ENCODE results near the gene NXNL1.

The NXNL1 gene

GRCh38 chr19:17470068-17470841 lies 9.5 kb upstream of the NXNL1 start, which contains the start of gene SLC27A1:
Gene SLC27A1, plus strand, starts transcription at chr19:17470524. Its CDS starts 17 bp downstream, at chr19:17470541.
- peak; percentile 99 for DNase-seq
- Histone ChIP-seq H3K79me1 (ENCODE audit: low read length) (peaks cover 3% of the 10 kb centered on the region), H3K9me3 (ENCODE audit: insufficient read depth, low read depth, low read length) (no peaks in the 10 kb centered on the region), H3K36me3 (ENCODE audit: control insufficient read depth in 1 of 2, insufficient read depth in 2 of 2, low read length in 2 of 2) (no peaks in the 10 kb centered on the region), H2AK5ac (ENCODE audit: low read length) (no peak within 1 kb of the TSS), H3K18ac (ENCODE audit: low read length) (peak within 1 kb of the TSS; percentile 98), H3K4me3 (ENCODE audit: low read depth, low read length) (peak within 1 kb of the TSS; percentile 96), H3K27me3 (ENCODE audit: insufficient read depth, low read length) (peaks cover 6% of the 10 kb centered on the region), H4K12ac (ENCODE audit: low read depth, low read length) (peak within 1 kb of the TSS; percentile 92), H3K23ac (ENCODE audit: low read length) (no peak within 1 kb of the TSS), H2BK5ac (ENCODE audit: low read depth, low read length, poor library complexity) (peak within 1 kb of the TSS; percentile 66), H3K14ac (ENCODE audit: low read length) (peak within 1 kb of the TSS; percentile 95), H4K8ac (ENCODE audit: low read depth, low read length) (peak within 1 kb of the TSS; percentile 97), H3K9ac (ENCODE audit: low read length) (peak within 1 kb of the TSS; percentile 47), H2BK120ac (ENCODE audit: insufficient read depth, low read length, poor library complexity) (peak within 1 kb of the TSS; percentile 74), H3K79me2 (ENCODE audit: control insufficient read depth, insufficient read depth, low read length, poor library complexity) (peaks cover 3% of the 10 kb centered on the region), H3K4me1 (ENCODE audit: control insufficient read depth in 1 of 2, insufficient read depth in 2 of 2, low read length in 2 of 2) (peaks cover 4 to 6% of the 10 kb centered on the region in 2 experiments), H3K4me2 (ENCODE audit: low read length) (peak within 1 kb of the TSS; percentile 98), H4K91ac (ENCODE audit: low read depth, low read length) (peak within 1 kb of the TSS; percentile 83), H3K27ac (ENCODE audit: low read depth, low read length) (peak within 1 kb of the TSS; percentile 40), H3K4ac (ENCODE audit: low read depth, low read length) (peak within 1 kb of the TSS; percentile 76), H2AFZ (ENCODE audit: insufficient read depth, low read length, poor library complexity) (peak within 1 kb of the TSS; percentile 100), H2BK12ac (ENCODE audit: low read length) (no peak within 1 kb of the TSS)
- WGBS (ENCODE audit: extremely low coverage, insufficient coverage, insufficient read length), result no CpG with 5 or more reads among the region's 67 CpGs

DNA sequence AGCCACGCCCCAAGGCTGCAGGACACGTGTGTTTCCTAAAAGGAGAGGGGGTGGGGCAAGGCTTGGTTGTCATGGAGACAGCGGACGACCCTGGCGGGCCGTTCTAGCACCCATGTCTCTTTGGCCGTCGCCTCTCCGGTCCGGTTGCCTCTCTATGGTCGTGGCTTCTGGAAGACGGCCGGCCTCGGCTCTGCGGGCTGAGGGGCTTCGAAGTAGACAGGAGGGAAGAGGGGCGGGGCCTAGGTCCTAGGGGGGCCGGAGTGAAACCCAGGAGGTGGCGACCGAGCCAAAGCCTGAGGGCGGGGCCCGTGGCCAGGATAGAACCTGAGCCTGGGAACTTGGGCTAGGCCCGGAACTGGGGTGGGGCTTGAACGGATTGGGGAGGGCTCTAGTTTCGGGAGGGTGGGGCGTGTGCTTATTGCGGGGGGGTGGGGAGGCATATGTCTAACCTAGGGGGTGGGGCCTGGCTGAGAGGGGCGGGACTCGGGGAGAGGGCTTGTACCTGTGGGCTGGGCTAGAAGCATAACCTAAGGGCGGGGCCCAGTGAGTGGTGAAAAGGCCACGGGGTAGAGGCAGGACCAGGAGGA lies 8.8 kb upstream of the NXNL1 start:
- DNase-seq, result peak; percentile 92 to 96
- Histone ChIP-seq H4K12ac (ENCODE audit: low read depth, low read length) (no peak overlapping the region), H3K79me2 (ENCODE audit: control insufficient read depth, insufficient read depth, low read length, poor library complexity) (peaks cover 3% of the 10 kb centered on the region), H3K9ac (ENCODE audit: low read length) (no peak overlapping the region), H2BK120ac (ENCODE audit: insufficient read depth, low read length, poor library complexity) (no peak overlapping the region), H2AFZ (ENCODE audit: insufficient read depth, low read length, poor library complexity) (peak overlapping the region; percentile 74), H2BK12ac (ENCODE audit: low read length) (no peak overlapping the region), H3K4me2 (ENCODE audit: low read length) (peak overlapping the region; percentile 98), H2AK5ac (ENCODE audit: low read length) (no peak overlapping the region), H3K27me3 (ENCODE audit: insufficient read depth, low read length) (peaks cover 6% of the 10 kb centered on the region), H3K18ac (ENCODE audit: low read length) (no peak overlapping the region), H2BK5ac (ENCODE audit: low read depth, low read length, poor library complexity) (peak overlapping the region; percentile 32), H3K23ac (ENCODE audit: low read length) (no peak overlapping the region), H3K79me1 (ENCODE audit: low read length) (peaks cover 3% of the 10 kb centered on the region), H3K4ac (ENCODE audit: low read depth, low read length) (no peak overlapping the region), H3K27ac (ENCODE audit: low read depth, low read length) (peak overlapping the region; percentile 40), H3K4me1 (ENCODE audit: control insufficient read depth in 1 of 2, insufficient read depth in 2 of 2, low read length in 2 of 2) (peaks cover 4 to 6% of the 10 kb centered on the region in 2 experiments), H3K36me3 (ENCODE audit: control insufficient read depth in 1 of 2, insufficient read depth in 2 of 2, low read length in 2 of 2) (no peaks in the 10 kb centered on the region), H3K9me3 (ENCODE audit: insufficient read depth, low read depth, low read length) (no peaks in the 10 kb centered on the region), H4K91ac (ENCODE audit: low read depth, low read length) (no peak overlapping the region), H3K14ac (ENCODE audit: low read length) (no peak overlapping the region), H4K8ac (ENCODE audit: low read depth, low read length) (peak overlapping the region; percentile 10), H3K4me3 (ENCODE audit: low read depth, low read length) (peak overlapping the region; percentile 73)
- WGBS (ENCODE audit: extremely low coverage, insufficient coverage, insufficient read length), result no CpG with 5 or more reads among the region's 31 CpGs

GRCh38 chr19:17469092-17469480 lies 8.4 kb upstream of the NXNL1 start:
- no peak overlapping the region for H4K91ac ChIP-seq (ENCODE audit: low read depth, low read length)
- no peak overlapping the region for H3K18ac ChIP-seq (ENCODE audit: low read length)
- H3K79me1 ChIP-seq (ENCODE audit: low read length), result peaks cover 3% of the 10 kb centered on the region
- no peak overlapping the region for H4K12ac ChIP-seq (ENCODE audit: low read depth, low read length)
- no peak for DNase-seq
- peak overlapping the region; percentile 71 for H3K4me3 ChIP-seq (ENCODE audit: low read depth, low read length)
- H3K27me3 ChIP-seq (ENCODE audit: insufficient read depth, low read length), result peaks cover 6% of the 10 kb centered on the region
- no peaks in the 10 kb centered on the region for H3K9me3 ChIP-seq (ENCODE audit: insufficient read depth, low read depth, low read length)
- peaks cover 3% of the 10 kb centered on the region for H3K79me2 ChIP-seq (ENCODE audit: control insufficient read depth, insufficient read depth, low read length, poor library complexity)
- H4K8ac ChIP-seq (ENCODE audit: low read depth, low read length), result no peak overlapping the region
- WGBS (ENCODE audit: extremely low coverage, insufficient coverage, insufficient read length), result no CpG with 5 or more reads among the region's 19 CpGs
- H3K14ac ChIP-seq (ENCODE audit: low read length), result no peak overlapping the region
- H3K36me3 ChIP-seq (ENCODE audit: control insufficient read depth in 1 of 2, insufficient read depth in 2 of 2, low read length in 2 of 2), result no peaks in the 10 kb centered on the region
- H3K4me1 ChIP-seq (ENCODE audit: control insufficient read depth in 1 of 2, insufficient read depth in 2 of 2, low read length in 2 of 2), result peaks cover 4 to 6% of the 10 kb centered on the region in 2 experiments
- H3K4me2 ChIP-seq (ENCODE audit: low read length), result peak overlapping the region; percentile 82
- H3K27ac ChIP-seq (ENCODE audit: low read depth, low read length), result no peak overlapping the region
- H2BK12ac ChIP-seq (ENCODE audit: low read length), result no peak overlapping the region
- H2BK5ac ChIP-seq (ENCODE audit: low read depth, low read length, poor library complexity), result no peak overlapping the region
- H2AFZ ChIP-seq (ENCODE audit: insufficient read depth, low read length, poor library complexity), result peak overlapping the region; percentile 74
- H2AK5ac ChIP-seq (ENCODE audit: low read length), result no peak overlapping the region
- no peak overlapping the region for H3K4ac ChIP-seq (ENCODE audit: low read depth, low read length)
- no peak overlapping the region for H3K9ac ChIP-seq (ENCODE audit: low read length)
- no peak overlapping the region for H2BK120ac ChIP-seq (ENCODE audit: insufficient read depth, low read length, poor library complexity)
- no peak overlapping the region for H3K23ac ChIP-seq (ENCODE audit: low read length)

DNA sequence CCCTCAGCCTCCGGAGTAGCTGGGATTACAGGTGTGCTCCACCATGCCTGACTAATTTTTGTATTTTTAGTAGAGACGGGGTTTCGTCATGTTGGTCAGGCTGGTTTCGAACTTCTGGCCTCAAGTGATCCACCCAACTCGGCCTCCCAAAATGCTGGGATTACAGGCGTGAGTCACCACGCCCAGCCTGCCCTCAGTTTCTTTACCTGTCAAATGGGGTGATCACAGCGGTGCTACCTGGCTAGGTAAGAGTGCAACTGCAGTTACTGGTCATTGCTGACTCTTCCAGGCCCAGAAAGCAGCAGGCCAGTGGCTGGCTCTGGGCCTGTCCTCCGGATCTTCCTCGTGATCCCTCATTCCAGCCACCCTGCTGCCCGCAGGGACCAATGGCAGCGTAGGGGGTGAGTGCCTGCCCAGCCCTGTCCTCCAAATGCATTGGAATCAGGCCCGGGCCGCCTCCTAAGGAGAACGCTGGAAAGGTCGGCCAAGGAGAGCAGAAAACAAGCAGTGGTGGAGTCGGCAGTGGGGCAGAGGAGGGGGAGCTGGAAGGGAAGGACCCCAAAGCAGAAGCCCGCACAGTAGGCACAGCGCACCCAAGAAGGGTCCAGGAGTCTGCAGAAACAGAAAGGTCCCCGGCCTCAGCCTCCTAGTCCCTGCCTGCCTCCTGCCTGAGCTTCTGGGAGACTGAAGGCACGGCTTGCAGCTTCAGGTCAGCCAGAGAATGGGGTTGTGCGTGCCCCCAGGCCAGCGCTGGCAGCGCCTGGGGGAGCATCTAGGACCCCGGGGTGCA lies 7.8 kb upstream of the NXNL1 start:
- H2BK5ac ChIP-seq (ENCODE audit: low read depth, low read length, poor library complexity), result no peak overlapping the region
- no peak overlapping the region for H3K23ac ChIP-seq (ENCODE audit: low read length)
- H2AFZ ChIP-seq (ENCODE audit: insufficient read depth, low read length, poor library complexity), result peak overlapping the region; percentile 74
- no peaks in the 10 kb centered on the region for H3K9me3 ChIP-seq (ENCODE audit: insufficient read depth, low read depth, low read length)
- no peak overlapping the region for H3K18ac ChIP-seq (ENCODE audit: low read length)
- peaks cover 3% of the 10 kb centered on the region for H3K79me1 ChIP-seq (ENCODE audit: low read length)
- DNase-seq, result no peak
- peak overlapping the region; percentile 82 for H3K4me2 ChIP-seq (ENCODE audit: low read length)
- peaks cover 3% of the 10 kb centered on the region for H3K79me2 ChIP-seq (ENCODE audit: control insufficient read depth, insufficient read depth, low read length, poor library complexity)
- peaks cover 4 to 6% of the 10 kb centered on the region in 2 experiments for H3K4me1 ChIP-seq (ENCODE audit: control insufficient read depth in 1 of 2, insufficient read depth in 2 of 2, low read length in 2 of 2)
- H4K91ac ChIP-seq (ENCODE audit: low read depth, low read length), result no peak overlapping the region
- no peak overlapping the region for H2AK5ac ChIP-seq (ENCODE audit: low read length)
- H3K36me3 ChIP-seq (ENCODE audit: control insufficient read depth in 1 of 2, insufficient read depth in 2 of 2, low read length in 2 of 2), result no peaks in the 10 kb centered on the region
- H3K27me3 ChIP-seq (ENCODE audit: insufficient read depth, low read length), result peaks cover 6% of the 10 kb centered on the region
- H4K12ac ChIP-seq (ENCODE audit: low read depth, low read length), result no peak overlapping the region
- no peak overlapping the region for H2BK120ac ChIP-seq (ENCODE audit: insufficient read depth, low read length, poor library complexity)
- H3K27ac ChIP-seq (ENCODE audit: low read depth, low read length), result no peak overlapping the region
- no peak overlapping the region for H4K8ac ChIP-seq (ENCODE audit: low read depth, low read length)
- no peak overlapping the region for H3K14ac ChIP-seq (ENCODE audit: low read length)
- H2BK12ac ChIP-seq (ENCODE audit: low read length), result no peak overlapping the region
- no CpG with 5 or more reads among the region's 25 CpGs for WGBS (ENCODE audit: extremely low coverage, insufficient coverage, insufficient read length)
- no peak overlapping the region for H3K4ac ChIP-seq (ENCODE audit: low read depth, low read length)
- no peak overlapping the region for H3K9ac ChIP-seq (ENCODE audit: low read length)
- no peak overlapping the region for H3K4me3 ChIP-seq (ENCODE audit: low read depth, low read length)

Data from trophoblast cell (in vitro differentiated cells and primary cell).